GM19238 (cell line): ENCODE data around the gene ACBD6.

Source experiments
- DNase-seq: peaks from one replicate; pipeline ENCODE4 v3.0.0; 2011; ENCODE audit warnings: low spot score; ENCODE audit not compliant: insufficient read length

Gene ACBD6

GRCh38 chr1:180299479-180300221, 202.7 kb downstream of the ACBD6 start:
- DNase-seq: no peak

GRCh38 chr1:180295999-180296398, 206.4 kb downstream of the ACBD6 start:
- DNase-seq: no peak

- no peak for DNase-seq
Measured at GRCh38 chr1:180294711-180295110, 207.7 kb downstream of the ACBD6 start.

- DNase-seq: no peak
Measured at GRCh38 chr1:180291004-180291403, 211.4 kb downstream of the ACBD6 start.

- no peak for DNase-seq
Measured at GRCh38 chr1:180290265-180291001, 211.9 kb downstream of the ACBD6 start.

GRCh38 chr1:180288940-180289339, 213.4 kb downstream of the ACBD6 start:
- DNase-seq: no peak

GRCh38 chr1:180287988-180288705, 214.2 kb downstream of the ACBD6 start:
- no peak for DNase-seq

- no peak for DNase-seq
Measured at GRCh38 chr1:180286417-180286816, 216.0 kb downstream of the ACBD6 start.

- no peak for DNase-seq
Measured at GRCh38 chr1:180283098-180283497, 219.3 kb downstream of the ACBD6 start.

- DNase-seq: no peak
Measured at GRCh38 chr1:180282401-180283044, 219.9 kb downstream of the ACBD6 start.

GRCh38 chr1:180281490-180281889, 220.9 kb downstream of the ACBD6 start:
- no peak for DNase-seq

GRCh38 chr1:180280617-180281016, 221.8 kb downstream of the ACBD6 start:
- DNase-seq: no peak

- DNase-seq: no peak
Measured at GRCh38 chr1:180279651-180280050, 222.7 kb downstream of the ACBD6 start.

- DNase-seq: no peak
Measured at GRCh38 chr1:180278596-180279395, 223.6 kb downstream of the ACBD6 start.

- no peak for DNase-seq
Measured at GRCh38 chr1:180278194-180278515, 224.2 kb downstream of the ACBD6 start.

GRCh38 chr1:180277476-180278193, 224.7 kb downstream of the ACBD6 start:
- no peak for DNase-seq

- no peak for DNase-seq
Measured at GRCh38 chr1:180275726-180276125, 226.7 kb downstream of the ACBD6 start.

GRCh38 chr1:180274221-180274620, 228.2 kb downstream of the ACBD6 start:
- DNase-seq: no peak

GRCh38 chr1:180273066-180273465, 229.3 kb downstream of the ACBD6 start:
- no peak for DNase-seq

- no peak for DNase-seq
Measured at GRCh38 chr1:180272395-180272794, 230.0 kb downstream of the ACBD6 start.
